DMS53 treated with DMSO at 0.1 percent for 48 hours (cell line): Measurements from ENCODE around the gene SPIRE1.
"Not testable (repeated sequence)": the region's sequence is repeated elsewhere in the genome, so short reads cannot be mapped to it uniquely, and the experiment has no call there.

Source experiments
- DNase-seq: peaks from one replicate; lab custom pipeline; 2025; ENCODE audit not compliant: unreplicated experiment; lab: John Stamatoyannopoulos, UW

Gene SPIRE1

DNA sequence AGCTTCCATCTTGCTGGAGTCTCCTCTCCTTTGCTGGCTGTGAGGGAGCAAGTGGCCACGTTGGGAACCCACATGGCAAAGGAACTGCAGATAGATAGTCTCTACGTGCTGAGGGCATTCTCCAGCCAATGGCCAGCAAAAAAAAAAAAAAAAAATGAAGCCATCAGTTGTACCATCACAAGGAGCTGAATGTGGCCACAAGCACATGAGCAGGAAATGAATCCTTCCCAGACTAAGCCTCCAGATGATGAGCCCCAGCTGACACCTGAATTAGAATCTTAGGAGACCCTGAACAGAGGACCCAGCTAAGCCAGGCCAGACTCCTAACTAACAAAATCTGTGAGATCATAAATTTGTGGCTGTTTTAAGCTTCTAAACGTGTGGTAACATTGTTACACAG is 57.9 kb downstream of the SPIRE1 start:
- no peak for DNase-seq

DNA sequence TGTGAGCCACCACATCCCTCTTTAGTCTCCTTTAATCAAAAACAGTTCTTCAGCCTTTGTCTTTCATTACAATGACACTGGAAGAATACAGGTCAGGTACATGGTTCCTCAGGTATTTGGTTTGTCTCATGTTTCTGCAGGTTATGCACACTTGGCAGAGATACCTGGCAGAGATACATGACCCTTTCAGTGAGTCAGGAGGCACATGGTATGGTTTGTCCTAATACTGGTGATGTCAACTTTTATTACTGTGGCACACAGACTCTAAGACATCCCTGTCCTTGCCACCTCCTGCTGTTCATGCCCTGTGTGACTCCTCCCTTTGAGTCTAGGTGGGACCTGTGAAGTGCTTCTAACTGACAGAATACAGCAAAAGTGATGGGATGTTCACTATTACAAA is 58.4 kb downstream of the SPIRE1 start:
- DNase-seq: peak; percentile 77

DNA sequence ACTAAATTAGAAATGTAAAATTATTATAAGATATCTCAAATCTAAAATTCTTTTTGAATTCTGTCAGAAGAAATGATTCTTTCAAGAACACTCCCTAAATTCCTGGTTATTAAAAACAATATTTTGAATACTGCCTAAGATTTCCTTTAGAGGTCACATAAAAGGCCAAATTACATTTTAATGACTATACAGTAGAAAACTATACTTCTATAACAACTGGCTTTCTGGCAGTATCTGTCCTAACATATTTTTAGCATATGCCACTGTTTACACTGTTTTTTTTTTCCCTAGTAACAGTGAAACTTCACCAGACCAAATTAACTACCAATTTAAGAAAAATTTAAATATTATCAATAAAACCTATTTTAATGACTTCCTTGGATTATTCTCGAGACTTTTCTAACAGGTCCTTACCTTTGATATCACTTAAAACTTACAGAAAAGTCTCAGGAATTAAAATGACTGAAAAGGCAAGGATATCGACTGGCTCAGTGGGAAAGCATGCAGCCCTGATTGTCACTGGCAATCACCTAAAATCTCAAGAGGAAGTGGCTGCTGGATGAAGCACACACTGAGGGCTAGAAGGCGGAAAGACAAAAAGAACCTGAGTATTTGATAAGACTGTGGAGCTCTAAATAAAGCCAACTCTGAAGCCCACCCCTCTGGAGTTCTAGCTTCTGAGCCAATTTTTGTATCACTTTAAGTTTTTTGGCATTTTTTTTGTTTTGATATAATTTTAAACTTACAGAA is 59.6 kb downstream of the SPIRE1 start:
- no peak for DNase-seq

- DNase-seq: no peak
Measured at GRCh38 chr18:12597760-12598159, 60.1 kb downstream of the SPIRE1 start.

DNA sequence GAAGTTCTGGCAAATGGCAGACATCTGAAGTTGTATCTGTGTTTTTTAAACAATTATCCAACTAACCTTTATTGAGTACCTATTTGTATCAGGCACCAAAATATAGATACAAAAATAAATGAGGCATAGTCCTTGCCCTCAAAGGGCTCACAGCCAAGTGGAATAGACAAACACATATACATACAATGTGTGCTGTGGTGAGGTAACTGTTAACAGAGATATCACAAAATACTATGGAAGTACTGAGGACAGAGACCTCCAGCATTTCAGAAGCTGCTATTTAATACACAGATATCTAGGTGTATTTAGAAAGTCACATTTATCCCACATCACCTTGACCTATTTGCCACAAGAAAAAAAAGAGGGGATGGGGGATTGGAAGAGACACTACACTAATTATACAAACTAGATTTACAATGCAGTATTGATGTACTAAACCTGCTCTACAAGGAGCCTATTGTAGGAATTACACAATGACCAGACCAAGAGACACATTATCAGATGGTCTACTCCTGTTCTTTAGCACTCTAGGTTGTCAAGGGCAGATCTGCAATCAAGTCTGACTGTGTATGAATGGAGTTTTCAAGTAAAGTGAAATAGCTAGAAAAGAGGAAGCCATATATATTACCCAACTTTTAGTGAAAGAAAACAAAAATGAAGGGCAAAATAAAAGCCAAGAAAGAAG is 62.2 kb downstream of the SPIRE1 start:
- DNase-seq: no peak

GRCh38 chr18:12593866-12594265 is 64.0 kb downstream of the SPIRE1 start:
- no peak for DNase-seq

DNA sequence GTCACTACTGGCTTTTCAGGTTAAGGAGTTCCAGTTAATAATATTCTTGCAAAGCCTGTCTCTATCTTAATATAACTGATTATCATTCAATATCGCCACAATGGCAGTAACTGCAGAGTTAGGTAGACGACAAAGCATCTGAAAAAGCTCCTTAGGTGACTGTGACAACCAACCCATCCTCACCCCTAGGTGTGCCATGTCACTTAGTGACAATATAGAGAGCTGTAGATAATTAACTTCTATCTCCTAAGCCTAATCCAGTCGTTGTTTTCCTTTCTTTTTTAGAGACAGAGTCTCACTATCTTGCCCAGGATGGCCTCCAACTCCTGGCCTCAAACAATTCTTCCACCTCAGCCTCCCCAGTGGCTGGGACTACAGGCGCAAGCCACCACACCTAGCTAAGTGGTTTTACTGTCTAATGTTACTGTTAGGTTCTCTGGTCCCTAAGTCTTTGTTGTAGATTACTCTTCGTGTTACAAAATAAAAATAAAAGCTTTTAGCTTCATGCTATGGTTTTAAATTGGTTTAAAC is 65.2 kb downstream of the SPIRE1 start:
- DNase-seq: peak; percentile 26

DNA sequence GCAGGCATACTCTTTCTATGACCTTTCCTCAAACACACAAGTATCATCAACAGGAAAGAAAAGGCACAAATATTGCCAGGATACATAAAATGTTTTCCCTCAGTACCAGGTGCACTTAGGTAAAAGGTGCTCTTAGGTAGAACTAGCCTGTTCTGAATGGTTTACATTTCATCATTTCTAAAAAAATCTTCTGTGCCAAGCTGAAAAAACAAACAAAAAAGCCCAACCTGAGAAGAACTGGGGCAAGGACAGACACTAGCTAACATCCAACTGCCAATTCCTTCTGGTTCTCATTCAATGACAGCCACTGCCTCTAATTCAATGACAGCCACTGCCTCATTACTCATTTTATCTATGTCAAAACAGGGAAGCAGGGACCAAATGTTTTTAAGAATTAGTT is 68.5 kb downstream of the SPIRE1 start:
- DNase-seq: peak; percentile 89

DNA sequence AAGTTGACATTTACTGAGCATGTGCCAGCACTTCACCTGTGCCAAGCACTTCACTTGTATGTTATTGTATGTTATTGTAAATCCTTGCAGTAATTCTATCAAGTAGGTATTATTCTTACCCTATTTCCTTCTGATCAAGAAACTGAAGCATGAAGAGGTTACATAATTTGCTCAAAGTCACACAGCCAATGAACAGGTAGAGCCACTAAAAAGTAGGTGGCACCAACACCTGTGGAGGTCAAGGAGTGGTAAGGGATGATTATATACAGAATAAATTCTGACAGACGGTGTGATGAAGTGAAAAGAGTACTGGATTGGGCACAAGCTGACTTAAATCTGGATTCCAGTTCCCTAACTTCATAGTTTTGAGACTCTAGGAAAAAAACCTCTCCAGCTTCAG is 71.0 kb downstream of the SPIRE1 start:
- no peak for DNase-seq

- no peak for DNase-seq
Measured at GRCh38 chr18:12585218-12585617, 72.7 kb downstream of the SPIRE1 start.

GRCh38 chr18:12580630-12581342 is 77.1 kb downstream of the SPIRE1 start:
- no peak for DNase-seq

DNA sequence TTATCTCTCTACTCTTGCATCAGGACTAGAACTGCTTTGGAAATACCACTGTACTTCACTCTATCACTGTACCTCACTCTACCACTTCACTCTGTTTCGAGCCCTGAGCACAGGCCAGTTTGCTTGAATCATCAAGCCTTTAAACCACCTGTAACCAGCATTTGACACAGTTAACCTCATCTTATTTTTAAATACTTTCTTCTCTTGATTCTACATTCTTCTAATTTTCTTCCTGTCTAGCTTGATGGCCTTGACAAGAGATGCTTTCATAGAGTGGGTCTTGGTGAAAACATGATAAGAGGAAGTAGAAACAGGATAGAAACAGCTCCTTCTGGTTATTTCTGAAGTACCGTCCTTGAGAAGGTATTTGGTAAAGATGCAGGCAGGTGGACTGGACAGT is 78.1 kb downstream of the SPIRE1 start:
- DNase-seq: no peak

DNA sequence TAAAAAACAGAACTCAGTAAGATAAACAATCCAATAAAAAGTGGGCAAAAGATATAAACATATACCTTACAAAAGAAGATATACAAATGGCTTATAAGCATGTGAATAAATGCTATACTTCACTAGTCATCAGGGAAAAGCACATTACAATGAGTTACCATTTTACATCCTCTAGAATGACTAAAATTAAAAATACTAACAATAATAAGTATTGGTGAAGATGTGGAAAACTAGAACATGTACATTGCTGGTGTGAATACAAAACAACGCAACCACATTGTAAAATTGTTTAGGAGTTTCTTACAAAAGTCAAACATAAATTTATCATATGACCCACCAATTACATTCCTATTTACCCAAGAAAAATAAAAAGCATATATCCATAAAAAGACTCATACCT is 80.1 kb downstream of the SPIRE1 start:
- DNase-seq: no peak

GRCh38 chr18:12574494-12575185 is 83.3 kb downstream of the SPIRE1 start:
- no peak for DNase-seq

DNA sequence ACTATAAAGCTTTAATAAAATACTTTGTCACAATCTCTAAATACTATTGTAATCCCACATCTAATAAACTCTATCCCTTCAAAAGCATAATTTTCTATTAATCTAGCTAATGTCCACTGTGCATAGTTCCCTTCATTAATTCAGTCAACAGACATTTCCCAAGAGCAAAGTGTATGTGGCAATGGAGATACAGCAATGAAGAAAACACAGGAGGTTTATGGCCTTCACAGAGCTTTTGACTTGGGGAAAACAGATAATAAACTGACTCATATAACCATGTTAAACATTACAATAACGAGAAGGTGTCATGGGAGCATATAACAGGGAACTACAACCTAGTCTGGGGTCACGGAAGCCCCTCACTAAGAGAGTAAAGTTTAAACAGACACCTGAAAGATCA is 86.3 kb downstream of the SPIRE1 start:
- no peak for DNase-seq

- no peak for DNase-seq
Measured at GRCh38 chr18:12569791-12570190, 88.1 kb downstream of the SPIRE1 start.

GRCh38 chr18:12567849-12568248 is 90.1 kb downstream of the SPIRE1 start:
- no peak for DNase-seq

DNA sequence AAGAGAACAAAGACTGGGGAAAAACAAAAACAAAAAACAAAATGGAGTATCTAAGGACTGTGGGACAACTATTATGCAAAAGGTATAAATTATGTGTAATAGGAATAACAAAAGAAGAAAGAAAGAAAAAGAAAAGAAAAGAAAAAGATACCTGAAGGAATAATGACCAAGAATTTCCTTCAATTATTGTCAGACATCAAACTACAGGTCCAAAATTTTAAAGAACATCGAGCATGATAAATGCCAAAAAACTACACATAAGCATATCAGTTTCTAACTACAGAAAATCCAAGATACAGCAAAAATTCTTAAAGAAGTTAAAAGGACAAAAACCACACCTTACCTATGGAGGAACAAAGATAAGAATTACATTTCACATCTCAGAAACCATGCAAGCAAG is 93.0 kb downstream of the SPIRE1 start:
- DNase-seq: no peak

DNA sequence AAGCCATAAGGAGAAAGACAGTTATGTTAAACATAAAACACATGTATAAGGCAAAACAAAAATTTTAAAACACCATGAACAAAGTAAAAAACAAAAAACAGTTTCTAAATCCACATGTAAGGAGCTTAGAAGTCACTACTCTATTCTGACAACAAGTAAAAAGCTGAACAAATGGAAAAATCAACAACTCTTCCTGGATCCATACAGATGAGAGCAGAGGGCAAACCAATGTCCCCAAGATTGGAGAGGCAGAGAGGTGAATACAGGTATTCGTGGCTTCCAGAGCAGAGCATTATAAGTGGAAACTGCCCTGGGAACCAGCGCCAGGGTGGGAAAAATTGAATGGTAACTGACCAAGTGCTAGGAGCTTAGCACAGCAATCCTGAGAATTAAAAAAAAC is 93.5 kb downstream of the SPIRE1 start:
- DNase-seq: no peak

GRCh38 chr18:12560600-12560999 is 97.3 kb downstream of the SPIRE1 start:
- DNase-seq: not testable (repeated sequence)

DNA sequence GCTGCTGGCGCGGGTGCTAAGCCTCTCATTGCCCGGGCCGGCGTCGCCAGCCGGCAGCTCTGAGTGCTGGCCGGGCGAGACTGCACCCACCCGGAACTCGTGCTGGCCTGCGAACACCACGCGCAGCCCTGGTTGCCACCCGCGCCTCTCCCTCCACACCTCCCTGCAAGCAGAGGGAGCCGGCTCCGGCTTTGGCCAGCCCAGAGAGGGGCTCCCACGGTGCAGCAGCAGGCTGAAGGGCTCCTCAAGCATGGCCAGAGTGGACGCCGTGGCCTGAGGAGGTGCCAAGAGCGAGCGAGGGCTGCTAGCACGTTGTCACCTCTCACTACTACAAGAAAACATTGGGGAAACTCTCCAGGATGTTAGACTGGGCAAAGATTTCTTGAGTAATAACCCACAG is 98.6 kb downstream of the SPIRE1 start:
- no peak for DNase-seq
